H1 (cell line): ENCODE measurements around the gene NUP98. TPM values are rescaled to one million over a fixed set of nuclear protein-coding genes. Genes with fewer than 3 reads are reported as not detected.

Experiments used
- KDM4A ChIP-seq: IDR thresholded peaks from one replicate; pipeline ENCODE4 v1.7.1; 2012; ENCODE audit warnings: low read depth, mild to moderate bottlenecking, moderate library complexity, low read length, inconsistent platforms; ENCODE audit not compliant: severe bottlenecking
- polyA plus RNA-seq, 7 experiments: library from polyadenylated mRNA; depleted of rRNA in 3 of 7; stranded (reverse) in 5 of 7; unstranded in 2 of 7; fragments of >200 nt in 5 of 7; fragments of 200-250 nt in 2 of 7; gene quantifications; 1 replicate in 5 of 7; 2 replicates in 1 of 7; 4 replicates in 1 of 7; pipeline versions ENCODE4 v1.2.1 to v1.2.3, GENCODE V29; 2011 to 2013; ENCODE audit warnings: missing spikeins in 2 of 7, mixed read lengths in 2 of 7
- total RNA-seq: library from RNA; stranded (reverse); fragmentation: NEBNext Ultra II Directional; extraction: Animal tissue kit (Norgen Biotek cat#: 25700); gene quantifications from 2 replicates; pipeline ENCODE4 v1.2.1, GENCODE V29; 2021
- TF ChIP-seq, protein P1 (sequence below): IDR thresholded peaks from 2 replicates; pipeline ENCODE4 v1.6.1; 2012; ENCODE audit warnings: low read length, inconsistent platforms

Gene NUP98
- total and polyA plus RNA-seq, 2 of the 8 experiments (the other 6 are each of a cell fraction or from before 2014, with no cell fraction given), result 98.6 to 261 TPM

DNA sequence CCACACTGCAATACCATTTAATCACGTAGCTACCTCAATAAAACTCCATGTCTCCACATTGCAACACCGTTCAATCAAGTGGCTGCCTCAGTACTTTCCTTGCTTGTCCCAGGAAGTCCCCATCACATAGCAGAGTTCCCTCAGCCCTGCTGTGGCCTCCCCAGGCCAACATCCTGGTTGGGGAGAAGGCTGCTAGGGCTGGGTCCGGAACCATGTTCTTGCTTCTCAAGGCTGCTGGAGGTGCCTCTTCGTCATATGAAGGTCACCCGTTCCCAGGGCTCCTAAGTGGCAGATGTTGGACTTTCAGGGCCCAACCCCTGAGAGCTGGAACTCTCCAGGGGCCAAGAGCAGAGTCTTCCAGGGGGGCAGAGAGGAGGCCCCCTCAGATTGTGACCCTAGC is 158.8 kb downstream of the NUP98 start (continued):
- TF ChIP-seq, protein P1, sequence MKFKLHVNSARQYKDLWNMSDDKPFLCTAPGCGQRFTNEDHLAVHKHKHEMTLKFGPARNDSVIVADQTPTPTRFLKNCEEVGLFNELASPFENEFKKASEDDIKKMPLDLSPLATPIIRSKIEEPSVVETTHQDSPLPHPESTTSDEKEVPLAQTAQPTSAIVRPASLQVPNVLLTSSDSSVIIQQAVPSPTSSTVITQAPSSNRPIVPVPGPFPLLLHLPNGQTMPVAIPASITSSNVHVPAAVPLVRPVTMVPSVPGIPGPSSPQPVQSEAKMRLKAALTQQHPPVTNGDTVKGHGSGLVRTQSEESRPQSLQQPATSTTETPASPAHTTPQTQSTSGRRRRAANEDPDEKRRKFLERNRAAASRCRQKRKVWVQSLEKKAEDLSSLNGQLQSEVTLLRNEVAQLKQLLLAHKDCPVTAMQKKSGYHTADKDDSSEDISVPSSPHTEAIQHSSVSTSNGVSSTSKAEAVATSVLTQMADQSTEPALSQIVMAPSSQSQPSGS, result no peak
- no peak for TF ChIP-seq KDM4A
